Mesothelial cell of epicardium (in vitro differentiated cells): Measurements from ENCODE around the gene ZFAND2B. TPM values are rescaled to one million over a fixed set of nuclear protein-coding genes. Genes with fewer than 3 reads are reported as not detected.

Experiments
- DNase-seq, 2 experiments: peaks; one replicate each; pipeline ENCODE4 v3.0.0; 2021; ENCODE audit warnings: low spot score in 2 of 2; ENCODE audit not compliant: unreplicated experiment in 2 of 2
- H3K27ac Mint-ChIP-seq: 2 replicates; pipeline ENCODE4 v1.8.0; 2021; ENCODE audit warnings: mixed read lengths
- H3K27me3 Mint-ChIP-seq: 2 replicates; pipeline ENCODE4 v1.8.0; 2021; ENCODE audit warnings: low read depth, mixed read lengths
- H3K36me3 Mint-ChIP-seq: 2 replicates; pipeline ENCODE4 v1.8.0; 2021; ENCODE audit warnings: mixed read lengths
- H3K4me1 Mint-ChIP-seq: 2 replicates; pipeline ENCODE4 v1.8.0; 2021; ENCODE audit warnings: mixed read lengths
- H3K4me3 Mint-ChIP-seq: 2 replicates; pipeline ENCODE4 v1.8.0; 2021; ENCODE audit warnings: mild to moderate bottlenecking, moderate library complexity, mixed read lengths
- H3K9me3 Mint-ChIP-seq: 2 replicates; pipeline ENCODE4 v1.8.0; 2021; ENCODE audit warnings: mixed read lengths
- CTCF ChIP-seq: fragments of 200-600 bp; sonication (generic); IDR thresholded peaks from one replicate; pipeline ENCODE4 v1.5.0; 2021; ENCODE audit warnings: antibody characterized with exemption; ENCODE audit not compliant: unreplicated experiment
- total RNA-seq: library from RNA; stranded (reverse); gene quantifications from 3 replicates; pipeline ENCODE4 v1.2.1, GENCODE V29; 2021

The ZFAND2B gene
- total RNA-seq, 1 donor from 2014 or later = 29.2 TPM

GRCh38 chr2:219228041-219228910, 21.7 kb downstream of the ZFAND2B start:
- Mint-ChIP-seq H3K36me3 (peaks cover 24% of the 10 kb centered on the region), H3K27me3 (no peaks in the 10 kb centered on the region), H3K27ac (peak overlapping the region; percentile 76), H3K4me3 (peak overlapping the region; percentile 99), H3K9me3 (no peaks in the 10 kb centered on the region), H3K4me1 (peaks cover 23% of the 10 kb centered on the region)
- no peak for TF ChIP-seq CTCF
- DNase-seq = no peak

- no peak for TF ChIP-seq CTCF
- Mint-ChIP-seq H3K9me3 (no peaks in the 10 kb centered on the region), H3K36me3 (peaks cover 20% of the 10 kb centered on the region), H3K4me1 (peaks cover 23% of the 10 kb centered on the region), H3K27ac (peak overlapping the region; percentile 76), H3K4me3 (peak overlapping the region; percentile 99), H3K27me3 (no peaks in the 10 kb centered on the region)
- DNase-seq = no peak
These were observed 22.3 kb downstream of the ZFAND2B start for GRCh38 chr2:219228911-219229304.

GRCh38 chr2:219229305-219230058, 22.9 kb downstream of the ZFAND2B start, which contains the start of the genes ANKZF1 and ATG9A:
Gene ANKZF1, plus strand, starts transcription at chr2:219229806. Its CDS starts 452 bp downstream, at chr2:219230258.
Gene ATG9A, minus strand, starts transcription at chr2:219229636. Its CDS starts 1,612 bp downstream, at chr2:219228024.
- peak; percentile 93 to 95 for DNase-seq
- no peak for TF ChIP-seq CTCF
- Mint-ChIP-seq H3K4me3 (peak within 1 kb of the TSS; percentile 99), H3K36me3 (peaks cover 17% of the 10 kb centered on the region), H3K27me3 (no peaks in the 10 kb centered on the region), H3K9me3 (no peaks in the 10 kb centered on the region), H3K4me1 (peaks cover 23% of the 10 kb centered on the region), H3K27ac (peak within 1 kb of the TSS; percentile 98)

- Mint-ChIP-seq H3K36me3 (peaks cover 15% of the 10 kb centered on the region), H3K27me3 (no peaks in the 10 kb centered on the region), H3K4me3 (peak overlapping the region; percentile 99), H3K27ac (peak overlapping the region; percentile 98), H3K9me3 (no peaks in the 10 kb centered on the region), H3K4me1 (peaks cover 23% of the 10 kb centered on the region)
- no peak for TF ChIP-seq CTCF
- DNase-seq = peak in 1 of 2 experiments; percentile 55
These were observed 23.5 kb downstream of the ZFAND2B start for GRCh38 chr2:219230059-219230540.

GRCh38 chr2:219234331-219234730, 27.7 kb downstream of the ZFAND2B start:
- H3K27ac Mint-ChIP-seq = no peak overlapping the region
- no peak for TF ChIP-seq CTCF
- no peaks in the 10 kb centered on the region for H3K27me3 Mint-ChIP-seq
- H3K9me3 Mint-ChIP-seq = no peaks in the 10 kb centered on the region
- H3K4me1 Mint-ChIP-seq = peaks cover 9% of the 10 kb centered on the region
- no peak for DNase-seq
- H3K4me3 Mint-ChIP-seq = no peak overlapping the region
- peaks cover 15% of the 10 kb centered on the region for H3K36me3 Mint-ChIP-seq
